Peyer's patch (tissue), 4 donors: Measurements from ENCODE around the gene WTIP. TPM values are rescaled to one million over a fixed set of nuclear protein-coding genes. Genes with fewer than 3 reads are reported as not detected.

Source experiments
- DNase-seq, 3 donors: peaks; one replicate each; pipeline ENCODE4 v3.0.0-alpha.2; 2017 to 2019
- H3K27ac ChIP-seq, 4 donors: fragments of 200-600 bp; sonication (generic); one replicate each; pipeline ENCODE4 v1.5.1; 2016 to 2019
- H3K27me3 ChIP-seq, 2 donors: fragments of 200-600 bp; sonication (generic); one replicate each; pipeline ENCODE4 v1.5.1; 2019
- H3K36me3 ChIP-seq, 3 donors: fragments of 200-600 bp; sonication (generic); one replicate each; pipeline ENCODE4 v1.5.1; 2016 to 2019
- H3K4me1 ChIP-seq, 4 donors: fragments of 200-600 bp; sonication (generic); one replicate each; pipeline ENCODE4 v1.5.1; 2016 to 2019
- H3K4me3 ChIP-seq, 4 donors: fragments of 200-600 bp; sonication (generic); 1 replicate in 3 of 4; 2 replicates in 1 of 4; pipeline ENCODE4 v1.5.1; 2016 to 2019; ENCODE audit warnings: mild to moderate bottlenecking in 1 of 4
- H3K9me3 ChIP-seq, 4 donors: fragments of 200-600 bp; sonication (generic); one replicate each; pipeline ENCODE4 v1.5.1; 2016 to 2019; ENCODE audit warnings: mild to moderate bottlenecking in 1 of 4
- CTCF ChIP-seq, 6 experiments: fragments of 450-650 bp in 4 of 6; fragments of 200-600 bp in 2 of 6; sonication (generic) in 1 of 6; IDR thresholded peaks; one replicate each; pipeline ENCODE4 v1.5.1; 2017 to 2019; ENCODE audit warnings: antibody characterized with exemption in 6 of 6, mild to moderate bottlenecking in 3 of 6, moderate library complexity in 1 of 6
- POLR2A ChIP-seq, 2 donors: fragments of 450-650 bp; IDR thresholded peaks; one replicate each; pipeline ENCODE4 v1.5.1; 2017; ENCODE audit warnings: antibody characterized with exemption in 2 of 2, mild to moderate bottlenecking in 2 of 2, moderate library complexity in 2 of 2
- total RNA-seq, 4 donors: library from RNA; depleted of rRNA; stranded (reverse); fragments of >200 nt; gene quantifications; one replicate each; pipeline ENCODE4 v1.1.0, GENCODE V29; 2016

WTIP gene
- 10 to 100 TPM in 1 of 4 donors, 1 to 10 TPM in 3; 1.2 to 18.2 (median 4.7) TPM for total RNA-seq

- H3K9me3 ChIP-seq, result no peaks in the 10 kb centered on the region
These were observed at the start of gene WTIP for GRCh38 chr19:34480971-34481841. Gene WTIP, plus strand, starts transcription at chr19:34481758. Its CDS starts 217 bp downstream, at chr19:34481975.

GRCh38 chr19:34432797-34433196 lies 48.8 kb upstream of the WTIP start:
- H3K27me3 ChIP-seq, result no peaks in the 10 kb centered on the region
- peaks cover 0 to 23% (median 9%) of the 10 kb centered on the region in 4 donors for H3K4me1 ChIP-seq
- TF ChIP-seq CTCF (IDR thresholded peaks at IDR 0.05), result no peak
- no peak for TF ChIP-seq POLR2A (IDR thresholded peaks at IDR 0.05)
- H3K36me3 ChIP-seq, result peaks cover 0 to 53% (median 0%) of the 10 kb centered on the region in 3 donors
- DNase-seq, result no peak
- H3K9me3 ChIP-seq, result no peaks in the 10 kb centered on the region
- H3K27ac ChIP-seq, result peak overlapping the region in 1 of 4 donors; percentile 19
- H3K4me3 ChIP-seq, result no peak overlapping the region

More at GRCh38 chr19:34480971-34481841, at the start of gene WTIP:
- Histone ChIP-seq H3K4me3 (peak within 1 kb of the TSS; percentile 29 to 57 (median 50)), H3K27ac (peak within 1 kb of the TSS; percentile 40 to 85 (median 66)), H3K4me1 (peaks cover 0 to 13% (median 4%) of the 10 kb centered on the region in 4 donors), H3K27me3 (peaks cover 0 to 7% of the 10 kb centered on the region in 2 donors), H3K36me3 (no peaks in the 10 kb centered on the region)
- peak in 2 of 3 donors; percentile 58 to 60 for DNase-seq
- TF ChIP-seq POLR2A (IDR thresholded peaks at IDR 0.05) (no peak), CTCF (IDR thresholded peaks at IDR 0.05) (no peak)

GRCh38 chr19:34436716-34437115 lies 44.8 kb upstream of the WTIP start:
- no peak overlapping the region for H3K4me3 ChIP-seq
- peaks cover 0 to 90% (median 0%) of the 10 kb centered on the region in 3 donors for H3K36me3 ChIP-seq
- no peaks in the 10 kb centered on the region for H3K9me3 ChIP-seq
- no peaks in the 10 kb centered on the region for H3K27me3 ChIP-seq
- no peak for TF ChIP-seq CTCF (IDR thresholded peaks at IDR 0.05)
- no peak for TF ChIP-seq POLR2A (IDR thresholded peaks at IDR 0.05)
- H3K4me1 ChIP-seq, result no peaks in the 10 kb centered on the region
- no peak overlapping the region for H3K27ac ChIP-seq
- DNase-seq, result no peak

- Histone ChIP-seq H3K27me3 (no peaks in the 10 kb centered on the region), H3K36me3 (peaks cover 0 to 95% (median 0%) of the 10 kb centered on the region in 3 donors), H3K4me3 (no peak overlapping the region), H3K9me3 (no peaks in the 10 kb centered on the region), H3K27ac (no peak overlapping the region), H3K4me1 (no peaks in the 10 kb centered on the region)
- DNase-seq, result no peak
- TF ChIP-seq CTCF (IDR thresholded peaks at IDR 0.05) (no peak), POLR2A (IDR thresholded peaks at IDR 0.05) (no peak)
These were observed 33.4 kb upstream of the WTIP start for GRCh38 chr19:34448191-34448590.

- no peak for TF ChIP-seq CTCF (IDR thresholded peaks at IDR 0.05)
- no peak for TF ChIP-seq POLR2A (IDR thresholded peaks at IDR 0.05)
- Histone ChIP-seq H3K27me3 (no peaks in the 10 kb centered on the region), H3K4me3 (no peak overlapping the region), H3K36me3 (peaks cover 0 to 87% (median 0%) of the 10 kb centered on the region in 3 donors), H3K9me3 (no peaks in the 10 kb centered on the region), H3K27ac (no peak overlapping the region), H3K4me1 (no peaks in the 10 kb centered on the region)
- no peak for DNase-seq
These were observed 28.8 kb upstream of the WTIP start for GRCh38 chr19:34452723-34453122.
